ENCODE results near the gene UFM1. TPM values are rescaled to one million over a fixed set of nuclear protein-coding genes. Genes with fewer than 3 reads are reported as not detected.

Gene UFM1
- total RNA-seq, 4 donors from 2014 or later, result 35.9 to 42.9 (median 38.0) TPM

GRCh38 chr13:38316129-38316528 is 33.5 kb upstream of the UFM1 start:
- no peak overlapping the region for H3K4me3 ChIP-seq (ENCODE audit: low read depth, poor library complexity, severe bottlenecking)
- TF ChIP-seq POLR2A (IDR thresholded peaks at IDR 0.05), result no peak
- no peak for TF ChIP-seq CTCF (IDR thresholded peaks at IDR 0.05)
- DNase-seq (ENCODE audit: low spot score in 2 of 2), result no peak
- intact Hi-C loops (cut with DNase I; ENCODE audit: low total_unique reads), result no loop called here

GRCh38 chr13:38321654-38322053 is 28.0 kb upstream of the UFM1 start:
- no peak overlapping the region for H3K4me3 ChIP-seq (ENCODE audit: low read depth, poor library complexity, severe bottlenecking)
- DNase-seq (ENCODE audit: low spot score in 2 of 2), result no peak
- intact Hi-C loops (cut with DNase I; ENCODE audit: low total_unique reads), result no loop called here
- 53 to 68% methylated on average over 5 of the region's 5 CpGs for WGBS, 2 donors
- TF ChIP-seq CTCF (IDR thresholded peaks at IDR 0.05) (no peak), POLR2A (IDR thresholded peaks at IDR 0.05) (no peak)

- intact Hi-C loops (cut with DNase I; ENCODE audit: low total_unique reads), result no loop called here
- TF ChIP-seq POLR2A (IDR thresholded peaks at IDR 0.05), result no peak
- no peak for TF ChIP-seq CTCF (IDR thresholded peaks at IDR 0.05)
- no peak for DNase-seq (ENCODE audit: low spot score in 2 of 2)
- no peak overlapping the region for H3K4me3 ChIP-seq (ENCODE audit: low read depth, poor library complexity, severe bottlenecking)
- WGBS, 2 donors, result 100% methylated on average over 1 of the region's 1 CpG
These were observed 24.2 kb upstream of the UFM1 start for GRCh38 chr13:38325426-38325825.

GRCh38 chr13:38328699-38329098 is 21.0 kb upstream of the UFM1 start:
- WGBS, 2 donors, result 86 to 87% methylated on average over 2 of the region's 2 CpGs
- no peak for DNase-seq (ENCODE audit: low spot score in 2 of 2)
- H3K4me3 ChIP-seq (ENCODE audit: low read depth, poor library complexity, severe bottlenecking), result no peak overlapping the region
- TF ChIP-seq POLR2A (IDR thresholded peaks at IDR 0.05) (no peak), CTCF (IDR thresholded peaks at IDR 0.05) (no peak)
- intact Hi-C loops (cut with DNase I; ENCODE audit: low total_unique reads), result no loop called here

- WGBS, 2 donors, result 97 to 98% methylated on average over 2 of the region's 2 CpGs
- intact Hi-C loops (cut with DNase I; ENCODE audit: low total_unique reads), result no loop called here
- no peak for DNase-seq (ENCODE audit: low spot score in 2 of 2)
- TF ChIP-seq POLR2A (IDR thresholded peaks at IDR 0.05) (no peak), CTCF (IDR thresholded peaks at IDR 0.05) (no peak)
- H3K4me3 ChIP-seq (ENCODE audit: low read depth, poor library complexity, severe bottlenecking), result no peak overlapping the region
These were observed 14.8 kb upstream of the UFM1 start for GRCh38 chr13:38334845-38335244.

GRCh38 chr13:38338089-38338488 is 11.6 kb upstream of the UFM1 start:
- WGBS, 2 donors, result 93 to 96% methylated on average over 2 of the region's 2 CpGs
- intact Hi-C loops (cut with DNase I; ENCODE audit: low total_unique reads), result no loop called here
- no peak for DNase-seq (ENCODE audit: low spot score in 2 of 2)
- TF ChIP-seq CTCF (IDR thresholded peaks at IDR 0.05) (no peak), POLR2A (IDR thresholded peaks at IDR 0.05) (no peak)
- H3K4me3 ChIP-seq (ENCODE audit: low read depth, poor library complexity, severe bottlenecking), result no peak overlapping the region

Measured in lower leg skin (tissue), 4 donors.